HT-29 (cell line): Measurements from ENCODE around the gene PATE4. TPM values are rescaled to one million over a fixed set of nuclear protein-coding genes. Genes with fewer than 3 reads are reported as not detected.
"Not testable (repeated sequence)": the region's sequence is repeated elsewhere in the genome, so short reads cannot be mapped to it uniquely, and the experiment has no call there.

Experiments used
- DNase-seq: peaks from one replicate; pipeline ENCODE4 v3.0.0-alpha.2; 2015; ENCODE audit warnings: low spot score
- total RNA-seq: library from RNA; depleted of rRNA; stranded (reverse); fragments of >200 nt; shearing (Covaris generic); gene quantifications from 2 replicates; pipeline ENCODE4 v1.2.3, GENCODE V29; 2014; rRNA removed

Gene PATE4, protein sequence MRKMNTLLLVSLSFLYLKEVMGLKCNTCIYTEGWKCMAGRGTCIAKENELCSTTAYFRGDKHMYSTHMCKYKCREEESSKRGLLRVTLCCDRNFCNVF
- not detected in 2 replicates for total RNA-seq

DNA sequence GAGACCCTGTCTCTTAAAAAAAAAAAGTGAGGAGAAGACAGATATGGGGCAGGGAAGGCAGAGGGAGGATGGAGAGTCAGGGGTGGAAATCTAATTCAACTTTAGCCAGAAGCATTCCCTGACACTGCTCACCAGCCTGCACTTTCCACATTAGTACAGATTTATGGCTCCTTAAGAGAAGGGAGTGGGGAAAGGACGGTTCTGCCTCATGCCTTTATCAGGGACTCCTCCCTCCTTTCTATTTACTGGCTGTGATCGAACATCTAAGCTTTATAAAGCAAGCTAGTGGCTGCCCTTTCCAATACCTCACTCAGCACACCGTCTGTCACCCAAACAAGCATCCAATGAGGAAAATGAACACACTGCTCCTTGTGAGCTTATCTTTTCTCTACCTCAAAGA is at the start of gene PATE4:
Gene PATE4, plus strand, starts transcription at position 301 of the 400 bp plus-strand sequence. Its CDS starts 44 bp downstream, at position 345.
- DNase-seq = no peak

DNA sequence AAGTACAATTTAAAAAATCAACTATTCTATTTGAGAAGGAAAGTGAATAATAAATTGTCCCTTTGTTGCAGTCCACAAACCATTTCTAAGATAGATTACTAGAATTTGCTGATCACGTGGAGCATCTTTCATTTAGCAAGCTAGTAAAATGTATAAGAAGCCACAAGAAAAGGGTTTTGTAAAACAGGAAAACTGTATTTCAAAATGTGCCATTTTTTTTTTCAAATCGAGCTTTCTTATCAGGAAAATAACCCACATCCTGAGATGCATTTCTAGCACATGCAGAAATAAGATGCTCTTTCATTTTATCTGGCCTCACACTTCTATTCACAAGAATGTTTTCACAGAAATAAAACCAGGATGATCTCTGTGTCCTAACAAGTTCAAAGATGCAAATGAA is 48.4 kb upstream of the PATE4 start:
- DNase-seq = no peak

DNA sequence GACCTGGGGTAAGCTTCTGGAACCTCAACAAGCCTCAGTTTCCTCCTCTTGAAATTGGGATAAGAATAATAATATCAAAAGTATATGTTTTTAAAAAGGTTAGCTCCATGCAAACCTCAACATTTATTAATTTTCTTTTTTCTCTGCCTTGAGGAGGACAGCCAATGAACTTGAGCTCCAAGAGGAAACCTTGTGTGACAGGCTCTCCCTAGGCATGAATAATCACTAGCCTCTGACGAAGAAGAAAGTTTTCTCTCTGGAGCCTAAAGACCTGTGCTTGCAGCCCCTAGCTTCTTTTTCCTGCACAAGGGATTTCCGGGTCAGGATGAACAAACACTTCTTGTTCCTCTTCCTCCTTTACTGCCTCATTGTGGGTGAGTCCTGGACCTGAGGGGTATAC is 45.3 kb upstream of the PATE4 start, which contains the start of gene PATE3:
Gene PATE3, plus strand, starts transcription at position 301 of the 400 bp plus-strand sequence. Its CDS starts 25 bp downstream, at position 326.
- DNase-seq = no peak

DNA sequence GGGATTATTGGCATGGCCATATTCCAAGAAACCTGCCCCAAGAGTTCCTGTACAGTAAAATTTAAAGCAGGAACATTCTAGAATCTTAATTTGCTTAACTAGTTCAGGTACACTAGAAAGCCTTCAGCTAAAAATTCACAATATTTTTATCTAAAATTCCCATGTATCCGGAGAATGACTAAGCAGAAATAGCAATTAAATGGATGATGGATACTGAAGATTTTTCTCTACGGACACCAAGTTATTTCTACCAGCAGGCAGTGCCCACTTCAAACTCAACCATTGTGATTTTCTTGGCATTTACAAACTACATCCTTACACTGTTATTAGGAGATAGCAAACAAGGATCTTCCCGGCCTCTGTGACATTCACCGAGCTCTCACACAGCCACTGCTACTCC is 42.3 kb upstream of the PATE4 start:
- no peak for DNase-seq

DNA sequence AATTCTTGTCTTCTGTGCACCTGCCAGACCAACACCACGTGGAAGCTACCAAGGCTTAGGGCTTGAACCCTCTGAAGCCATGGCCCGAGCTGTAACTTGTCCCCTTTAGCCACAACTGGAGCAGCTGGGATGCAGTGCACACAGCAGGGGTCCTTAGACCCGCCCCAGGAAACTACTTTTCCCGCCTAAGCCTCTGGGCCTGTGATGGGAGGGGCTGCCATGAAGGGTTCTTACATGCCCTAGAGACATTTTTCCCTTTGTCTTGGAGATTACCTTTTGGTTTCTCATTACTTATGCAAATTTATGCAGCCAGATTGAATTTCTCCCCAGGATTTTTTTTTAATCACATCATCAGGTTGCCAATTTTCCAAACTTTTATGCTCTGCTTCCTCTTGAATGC is 35.5 kb upstream of the PATE4 start:
- no peak for DNase-seq

DNA sequence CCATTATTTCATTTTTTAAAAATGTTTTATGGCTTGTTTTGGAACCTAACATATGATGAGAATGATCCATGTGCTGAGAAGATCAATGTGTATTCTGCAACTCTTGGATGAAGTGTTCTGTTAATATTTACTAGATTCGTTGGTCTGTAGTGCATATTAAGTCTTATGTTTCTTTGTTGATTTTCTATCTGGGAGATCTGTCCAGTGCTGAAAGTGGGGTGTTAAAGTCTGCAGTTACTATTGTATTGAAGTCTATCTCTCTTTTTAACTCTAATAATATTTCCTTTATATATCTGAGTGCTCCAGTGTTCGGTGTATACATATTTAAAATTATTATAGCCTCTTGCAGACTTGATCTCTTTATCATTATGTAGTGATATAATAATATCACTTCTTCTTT is 33.3 kb upstream of the PATE4 start:
- DNase-seq = no peak

DNA sequence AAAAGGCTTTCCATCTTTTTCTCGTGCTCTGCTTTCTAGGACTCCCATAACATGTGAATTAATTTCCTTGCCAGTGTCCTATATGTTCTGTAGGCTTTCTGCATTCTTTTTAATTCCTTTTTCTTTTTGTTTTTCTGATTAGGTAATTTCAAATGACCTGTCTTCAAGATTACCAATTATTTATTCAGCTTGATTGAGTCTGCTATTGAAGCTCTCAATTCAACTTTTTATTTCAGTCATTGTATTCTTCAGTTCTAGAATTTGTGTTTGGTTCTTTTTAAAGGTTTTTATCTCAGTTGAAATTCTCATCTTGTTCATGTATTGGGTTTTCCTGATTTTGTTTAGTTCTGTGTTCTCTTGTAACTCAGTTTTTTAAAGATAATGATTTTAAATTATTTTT is 30.7 kb upstream of the PATE4 start:
- DNase-seq = no peak

DNA sequence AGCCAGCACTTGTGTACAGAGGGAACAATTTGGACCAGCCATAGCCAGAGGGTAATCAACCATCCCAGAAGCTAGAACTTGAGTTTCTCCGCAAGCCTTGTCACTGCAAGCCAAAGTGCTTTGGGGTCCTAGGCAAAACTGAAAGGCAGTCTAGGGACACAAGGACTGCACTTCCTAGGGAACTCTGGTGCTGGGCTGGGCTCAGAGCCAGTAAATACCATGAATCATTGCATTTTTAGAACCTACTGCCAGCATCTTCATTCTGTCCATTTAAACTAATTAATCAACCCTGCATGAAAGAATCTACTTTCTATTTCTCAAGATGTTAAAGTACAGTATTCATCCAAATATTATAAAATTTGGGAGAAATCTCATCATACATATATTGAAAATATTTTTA is 25.2 kb upstream of the PATE4 start:
- no peak for DNase-seq

DNA sequence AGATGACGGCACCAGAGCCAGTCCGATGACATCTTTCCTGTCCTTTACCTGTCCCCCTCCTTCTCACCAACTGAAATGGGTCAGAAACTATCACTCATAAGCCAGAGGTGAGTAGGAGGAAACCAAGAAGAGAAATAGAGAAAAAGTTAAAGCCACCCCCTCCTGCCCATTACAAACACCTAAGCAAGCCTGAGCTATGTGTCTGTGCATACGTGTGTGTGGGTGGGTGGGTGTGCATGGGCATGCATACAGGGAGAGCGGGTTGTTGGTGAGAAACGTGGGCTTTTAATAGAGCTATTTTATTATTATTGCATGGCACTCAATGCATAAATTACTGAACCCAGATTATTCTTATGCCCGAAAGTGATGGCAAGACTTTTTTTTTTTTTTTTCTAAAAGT is 2.6 kb downstream of the PATE4 start:
- DNase-seq = no peak

DNA sequence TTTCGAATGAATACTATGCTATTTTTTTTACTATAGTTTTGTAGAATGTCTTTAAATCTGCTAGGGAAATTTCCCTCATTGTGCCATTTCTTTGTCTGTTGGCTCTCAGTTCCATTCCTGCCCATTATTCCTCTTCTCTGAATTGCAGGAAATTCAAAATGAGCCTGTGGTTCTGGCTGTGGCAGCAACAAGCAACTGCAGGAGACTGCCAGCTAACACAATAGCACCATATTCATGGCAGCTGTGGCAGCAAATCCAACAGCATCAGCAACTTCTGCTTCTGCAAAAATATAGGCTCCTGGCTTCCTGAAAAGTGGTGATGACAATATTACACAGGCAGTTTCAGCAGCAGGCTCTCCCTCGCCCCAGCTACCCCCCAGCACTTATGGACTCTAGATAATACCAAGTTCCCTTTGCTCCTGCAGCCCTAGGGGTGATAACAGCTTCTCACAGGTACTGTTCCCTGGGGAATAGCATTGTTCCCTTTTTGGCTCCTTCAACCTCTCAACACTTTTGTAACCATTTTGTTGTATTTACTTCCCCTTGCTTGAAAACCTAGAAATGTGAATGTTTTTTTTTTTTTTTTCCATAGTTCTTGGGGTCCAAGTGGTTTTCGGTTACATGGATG is 9.3 kb downstream of the PATE4 start:
- DNase-seq = no peak

DNA sequence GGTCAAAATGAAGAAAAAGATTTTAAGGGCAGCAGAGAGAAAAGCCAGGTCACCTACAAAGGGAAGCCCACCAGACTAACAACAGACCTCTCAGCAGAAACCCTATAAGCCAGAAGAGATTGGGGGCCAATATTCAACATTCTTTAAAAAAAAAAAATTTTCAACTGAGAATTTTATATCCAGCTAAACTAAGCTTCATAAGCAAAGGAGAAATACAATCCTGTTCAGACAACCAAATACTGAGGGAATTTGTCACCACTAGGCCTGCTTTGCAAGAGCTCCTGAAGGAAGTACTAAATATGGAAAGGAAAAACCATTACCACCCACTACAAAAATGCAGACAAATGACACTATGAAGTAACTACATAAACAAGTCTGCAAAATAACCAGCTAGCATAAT is 13.1 kb downstream of the PATE4 start:
- DNase-seq = no peak

DNA sequence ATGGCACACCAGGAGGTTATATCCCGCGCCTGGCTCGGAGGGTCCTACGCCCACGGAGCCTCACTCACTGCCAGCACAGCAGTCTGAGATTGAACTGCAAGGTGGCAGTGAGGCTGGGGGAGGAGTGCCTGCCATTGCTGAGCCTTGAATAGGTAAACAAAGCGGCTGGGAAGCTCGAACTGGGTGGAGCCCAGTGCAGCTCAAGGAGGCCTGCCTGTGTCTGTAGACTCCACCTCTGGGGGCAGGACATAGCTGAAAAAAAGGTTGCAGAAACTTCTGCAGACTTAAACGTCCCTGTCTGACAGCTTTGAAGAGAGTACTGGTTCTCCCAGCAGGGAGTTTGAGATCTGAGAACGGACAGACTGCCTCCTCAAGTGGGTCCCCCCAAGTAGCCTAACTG is 24.6 kb downstream of the PATE4 start:
- peak; percentile 16 for DNase-seq

DNA sequence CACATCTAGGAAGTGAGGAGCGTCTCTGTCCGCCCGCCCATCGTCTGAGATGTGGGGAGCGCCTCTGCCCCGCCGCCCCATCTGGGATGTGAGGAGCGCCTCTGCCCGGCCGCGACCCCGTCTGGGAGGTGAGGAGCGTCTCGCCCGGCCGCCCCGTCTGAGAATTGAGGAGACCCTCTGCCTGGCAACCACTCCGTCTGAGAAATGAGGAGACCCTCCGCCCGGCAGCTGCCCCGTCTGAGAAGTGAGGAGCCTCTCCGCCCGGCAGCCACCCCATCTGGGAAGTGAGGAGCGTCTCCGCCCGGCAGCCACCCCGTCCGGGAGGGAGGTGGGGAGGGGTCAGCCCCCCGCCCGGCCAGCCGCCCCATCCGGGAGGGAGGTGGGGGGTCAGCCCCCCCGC is 29.7 kb downstream of the PATE4 start:
- DNase-seq = not testable (repeated sequence)

DNA sequence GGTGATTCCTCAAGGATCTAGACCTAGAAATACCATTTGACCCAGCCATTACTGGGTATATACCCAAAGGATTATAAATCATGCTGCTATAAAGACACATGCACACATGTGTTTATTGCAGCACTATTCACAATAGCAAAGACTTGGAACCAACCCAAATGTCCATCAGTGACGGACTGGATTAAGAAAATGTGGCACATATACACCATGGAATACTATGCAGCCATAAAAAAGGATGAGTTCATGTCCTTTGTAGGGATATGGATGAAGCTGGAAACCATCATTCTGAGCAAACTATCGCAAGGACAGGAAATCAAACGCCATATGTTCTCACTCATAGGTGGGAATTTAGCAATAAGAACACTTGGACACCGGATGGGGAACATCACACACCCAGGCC is 32.2 kb downstream of the PATE4 start:
- DNase-seq = not testable (repeated sequence)

DNA sequence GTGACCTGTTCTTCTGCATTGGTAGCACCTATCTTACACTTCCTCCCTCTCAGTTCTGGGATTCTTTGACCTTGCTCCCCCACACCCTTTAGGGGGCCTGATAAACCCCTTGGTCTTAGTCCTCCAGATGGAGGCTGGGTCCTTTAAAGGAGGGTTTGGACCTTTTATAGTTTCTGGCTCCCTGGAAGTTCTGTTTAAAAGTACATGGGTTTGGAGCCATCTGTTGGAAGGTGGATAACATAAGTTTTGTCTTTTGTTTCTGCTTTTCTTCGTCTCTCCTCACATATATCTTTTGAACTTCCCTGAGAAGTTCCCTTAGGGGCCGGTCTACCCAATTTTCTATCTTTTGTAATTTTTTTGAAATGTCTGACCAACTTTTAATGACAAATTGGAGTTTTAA is 36.4 kb downstream of the PATE4 start:
- no peak for DNase-seq

DNA sequence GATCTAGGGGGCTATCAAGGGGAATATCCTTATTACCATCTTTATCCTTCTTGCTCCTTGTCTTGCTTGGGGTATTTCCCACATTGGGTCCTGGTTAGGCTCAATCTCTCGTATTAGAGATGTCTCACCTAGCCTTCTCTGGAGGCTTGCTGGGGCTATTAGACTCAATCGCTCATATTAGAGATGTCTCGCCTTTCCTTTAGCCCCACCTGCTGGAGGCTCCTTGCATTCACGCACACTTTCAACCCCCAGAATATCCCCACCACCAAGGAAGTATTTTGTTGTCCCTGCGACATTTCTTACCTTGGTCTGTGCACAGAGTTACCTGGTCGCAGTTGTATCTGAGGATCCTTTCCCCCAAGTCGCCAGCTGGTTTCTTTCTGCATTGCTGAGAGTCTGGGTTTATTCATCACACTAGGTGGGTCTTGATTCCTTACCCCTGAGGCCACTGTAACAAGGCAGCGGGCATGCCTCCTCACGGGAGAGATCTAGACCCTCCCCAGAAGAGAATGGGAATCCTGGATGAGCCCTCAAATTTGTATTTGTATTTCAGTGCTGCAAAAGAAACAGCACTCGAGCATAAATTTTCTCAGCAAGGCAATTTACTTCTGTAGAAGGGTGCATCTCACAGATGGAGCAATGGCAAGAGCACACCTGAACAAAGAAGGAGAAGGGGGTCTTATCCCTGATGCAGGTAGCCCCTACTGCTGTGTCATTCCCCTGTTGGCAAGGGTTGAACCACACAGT is 38.4 kb downstream of the PATE4 start:
- peak; percentile 71 for DNase-seq

DNA sequence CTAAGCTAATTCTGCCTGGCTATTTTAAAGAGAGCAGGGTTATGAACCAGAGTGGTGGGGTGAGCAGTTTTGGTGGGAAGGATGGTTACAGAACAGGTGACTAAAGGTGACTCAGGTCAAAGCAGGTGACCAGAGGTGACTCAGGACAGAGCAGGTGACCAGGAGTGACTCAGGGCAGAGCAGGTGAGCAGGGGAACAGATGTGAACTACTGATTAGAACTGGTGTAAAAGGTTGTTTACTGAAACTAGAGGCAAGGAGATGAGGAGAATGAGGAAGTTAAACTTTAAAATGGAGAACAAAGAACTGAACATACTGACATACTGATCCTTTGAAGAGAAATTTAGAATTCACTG is 39.0 kb downstream of the PATE4 start:
- no peak for DNase-seq

DNA sequence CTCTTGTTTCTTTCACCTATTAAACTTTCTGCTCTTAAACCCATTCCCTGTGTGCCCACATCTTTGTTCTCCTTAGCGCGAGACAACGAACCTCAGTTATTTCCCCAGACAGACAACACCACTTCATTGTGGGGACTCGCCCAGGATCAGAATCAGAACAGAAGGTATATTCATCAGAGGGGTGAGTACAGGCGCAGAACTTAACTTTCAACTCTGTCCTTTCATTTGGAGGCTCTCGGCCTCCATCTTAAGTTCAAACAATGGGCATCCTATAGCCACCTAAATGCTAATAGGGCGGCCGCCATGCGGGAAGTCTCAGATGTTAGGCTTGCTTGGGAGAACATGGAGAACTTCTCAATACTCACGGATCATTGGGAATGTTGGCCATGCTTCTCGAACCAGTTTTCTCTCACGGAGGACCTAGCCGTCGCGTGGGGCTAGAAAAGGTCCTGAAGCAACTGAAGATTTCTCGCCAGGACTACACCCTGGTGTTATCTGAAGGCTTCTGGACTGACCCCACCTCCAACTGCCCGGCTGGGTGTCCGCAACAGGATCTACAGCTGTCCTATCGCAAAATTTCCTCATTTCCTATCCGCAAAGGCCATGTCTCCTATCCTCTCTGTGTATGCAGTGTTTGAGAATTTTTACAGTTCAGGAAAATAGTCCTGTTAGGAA is 40.9 kb downstream of the PATE4 start:
- no peak for DNase-seq

DNA sequence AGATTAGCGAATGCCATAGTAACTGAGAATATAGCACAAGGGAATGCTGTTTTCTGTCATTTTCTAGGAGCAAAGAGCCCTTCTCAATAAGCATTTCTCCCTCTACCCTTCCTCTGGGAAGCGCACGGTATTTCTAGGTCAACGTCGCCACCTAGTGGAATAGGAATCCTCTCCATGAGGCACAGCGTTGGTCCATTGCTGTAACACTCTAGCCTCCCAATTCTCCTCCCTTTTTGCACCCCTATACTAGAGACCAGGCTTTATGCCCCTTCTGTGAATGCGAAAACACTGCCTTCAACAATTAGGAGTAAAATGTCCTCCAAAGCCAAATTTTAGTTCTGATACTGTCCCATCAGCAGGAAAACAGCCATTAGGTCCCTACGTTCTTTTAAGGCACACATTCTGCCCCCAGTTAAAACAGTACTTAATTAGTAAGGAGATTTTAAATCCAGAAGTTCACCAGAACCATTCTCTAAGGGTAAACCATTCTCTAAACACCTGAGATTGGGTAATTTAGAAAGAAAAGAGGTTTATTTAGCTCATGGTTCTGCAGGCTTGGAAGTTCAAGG is 41.5 kb downstream of the PATE4 start:
- peak; percentile 91 for DNase-seq

DNA sequence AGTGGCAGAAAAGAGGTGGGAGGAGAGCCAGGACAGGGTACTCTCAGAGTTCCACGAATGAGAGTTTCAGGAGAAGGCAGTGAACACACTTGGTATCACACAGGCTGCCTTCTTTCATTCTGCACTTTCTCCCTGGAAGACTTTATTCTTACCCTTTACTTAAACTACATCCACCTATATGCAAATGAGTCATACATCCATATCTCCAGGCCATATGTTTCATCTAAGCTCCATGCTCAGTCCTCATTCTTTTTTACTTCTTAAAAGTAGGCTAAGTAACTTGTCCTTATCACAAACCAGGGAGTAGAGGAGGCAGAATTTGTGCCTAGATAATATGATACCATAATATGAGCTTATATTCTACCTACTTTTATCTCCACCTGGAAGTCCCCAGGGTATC is 48.2 kb downstream of the PATE4 start:
- no peak for DNase-seq

DNA sequence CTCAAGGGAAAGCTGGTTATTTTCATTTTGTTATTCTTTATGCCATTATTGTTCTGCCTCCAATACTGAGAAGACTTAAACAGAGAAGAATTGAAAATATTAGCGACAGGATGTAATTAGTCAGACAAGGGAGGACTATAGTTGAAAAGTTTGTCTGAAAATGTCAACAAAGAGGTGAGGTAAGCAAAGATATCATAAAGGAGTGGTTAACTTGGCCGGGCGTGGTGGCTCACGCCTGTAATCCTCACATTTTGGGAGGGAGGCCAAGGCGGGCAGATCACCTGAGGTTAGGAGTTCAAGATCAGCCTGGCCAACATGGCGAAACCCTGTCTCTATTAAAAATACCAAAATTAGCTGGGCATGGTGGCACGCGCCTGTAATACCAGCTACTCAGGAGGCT is 50.3 kb downstream of the PATE4 start:
- no peak for DNase-seq

DNA sequence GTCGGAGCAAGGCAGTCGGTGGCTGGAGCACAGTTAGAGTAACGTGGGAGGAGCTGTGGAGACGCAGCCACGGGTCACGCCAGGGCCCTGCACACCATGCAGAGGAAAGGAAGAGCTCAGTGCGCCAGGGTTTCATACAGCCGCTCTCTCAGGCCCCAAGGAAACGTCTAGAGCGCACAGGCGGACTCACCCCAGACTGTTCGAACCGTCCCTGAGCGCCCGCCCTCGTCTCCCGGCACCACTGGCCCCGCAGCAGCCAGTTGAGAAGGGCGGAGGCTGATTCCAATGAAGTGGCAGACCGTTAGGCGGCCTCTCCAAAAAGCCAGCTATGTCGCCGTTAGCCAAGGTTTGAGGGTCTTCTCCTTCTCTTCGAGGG is 53.9 kb downstream of the PATE4 start:
- DNase-seq = no peak
